ENCODE results near the gene EEFSEC.

GRCh38 chr3:128177865-128178264 lies 24.6 kb downstream of the EEFSEC start:
- TF ChIP-seq EZH2phosphoT487 (IDR thresholded peaks at IDR 0.05; ENCODE audit: low read length): no peak
- no peak for TF ChIP-seq EZH2 (optimal IDR thresholded peaks at IDR 0.05; ENCODE audit: low read depth, low read length)

Measured in MM.1S (cell line).